Loucy (cell line): ENCODE data around the gene TRAPPC12.

Experiments
- H2AFZ ChIP-seq: fragments of 200-600 bp; sonication (generic); 2 replicates; pipeline ENCODE4 v1.6.0; 2016; ENCODE audit warnings: antibody characterized with exemption, mild to moderate bottlenecking, low read length, moderate library complexity
- H3F3A ChIP-seq: fragments of 200-600 bp; 2 replicates; pipeline ENCODE4 v1.6.0; 2016; ENCODE audit warnings: antibody characterized with exemption, low read depth, mild to moderate bottlenecking
- H3K27me3 ChIP-seq: fragments of 200-600 bp; sonication (generic); 2 replicates; pipeline ENCODE4 v1.6.1; 2014; ENCODE audit warnings: low read length, mild to moderate bottlenecking; ENCODE audit not compliant: insufficient read depth, poor library complexity, severe bottlenecking
- H3K36me3 ChIP-seq: fragments of 200-600 bp; sonication (generic); 2 replicates; pipeline ENCODE4 v1.6.1; 2016; ENCODE audit warnings: low read length; ENCODE audit not compliant: insufficient read depth
- H3K4me1 ChIP-seq: fragments of 200-600 bp; sonication (generic); 2 replicates; pipeline ENCODE4 v1.5.1; 2014; ENCODE audit warnings: low read length, mild to moderate bottlenecking; ENCODE audit not compliant: insufficient read depth, poor library complexity, severe bottlenecking
- H3K4me2 ChIP-seq: fragments of 200-600 bp; sonication (generic); 2 replicates; pipeline ENCODE4 v1.6.0; 2014; ENCODE audit warnings: antibody characterized with exemption, low read length, low read depth, mild to moderate bottlenecking; ENCODE audit not compliant: poor library complexity, severe bottlenecking
- H3K4me3 ChIP-seq: fragments of 200-600 bp; sonication (generic); 2 replicates; pipeline ENCODE4 v1.5.1; 2014; ENCODE audit warnings: low read length, mild to moderate bottlenecking, mixed read lengths; ENCODE audit not compliant: poor library complexity, severe bottlenecking
- H3K79me2 ChIP-seq: fragments of 200-600 bp; sonication (generic); 2 replicates; pipeline ENCODE4 v1.6.1; 2014; ENCODE audit warnings: low read length; ENCODE audit not compliant: insufficient read depth
- H3K9ac ChIP-seq: fragments of 200-600 bp; sonication (generic); 2 replicates; pipeline ENCODE4 v1.6.0; 2014; ENCODE audit warnings: mild to moderate bottlenecking, low read depth, low read length, moderate library complexity; ENCODE audit not compliant: poor library complexity, severe bottlenecking
- H3K9me2 ChIP-seq: fragments of 200-600 bp; sonication (generic); replicated peaks from 2 replicates; pipeline ENCODE4 v1.6.1; 2016; ENCODE audit warnings: low read depth, low read length, mixed read lengths
- H3K9me3 ChIP-seq: fragments of 200-600 bp; sonication (generic); 2 replicates; pipeline ENCODE4 v1.6.1; 2014; ENCODE audit warnings: mild to moderate bottlenecking, antibody characterized with exemption, low read length, low read depth; ENCODE audit not compliant: insufficient read depth
- H4K20me1 ChIP-seq: fragments of 200-600 bp; sonication (generic); 2 replicates; pipeline ENCODE4 v1.6.0; 2014; ENCODE audit warnings: antibody characterized with exemption, low read length, mild to moderate bottlenecking; ENCODE audit not compliant: insufficient read depth, poor library complexity, severe bottlenecking
- EZH2phosphoT487 ChIP-seq: fragments of 200-600 bp; IDR thresholded peaks from 2 replicates; pipeline ENCODE4 v1.6.1; 2018; ENCODE audit warnings: antibody characterized with exemption, mild to moderate bottlenecking, moderate library complexity, borderline replicate concordance
- TF ChIP-seq, protein P1 (sequence below): fragments of 200-600 bp; sonication (generic); conservative IDR thresholded peaks from 2 replicates; pipeline ENCODE4 v1.5.1; 2014; ENCODE audit warnings: mild to moderate bottlenecking, antibody characterized with exemption, low read length

Gene TRAPPC12

GRCh38 chr2:3476321-3476984 lies 97.0 kb downstream of the TRAPPC12 start:
- Histone ChIP-seq H3F3A (no peaks in the 10 kb centered on the region), H3K27me3 (no peaks in the 10 kb centered on the region), H3K4me1 (no peaks in the 10 kb centered on the region), H3K4me2 (no peak overlapping the region), H3K79me2 (no peaks in the 10 kb centered on the region), H2AFZ (no peak overlapping the region), H3K9me3 (no peaks in the 10 kb centered on the region), H3K9me2 (no peaks in the 10 kb centered on the region), H4K20me1 (no peaks in the 10 kb centered on the region), H3K4me3 (no peak overlapping the region), H3K9ac (no peak overlapping the region), H3K36me3 (peaks cover 13% of the 10 kb centered on the region; the same call in 1 of the 2 replicates)
- no peak for TF ChIP-seq EZH2phosphoT487
- TF ChIP-seq, protein P1, sequence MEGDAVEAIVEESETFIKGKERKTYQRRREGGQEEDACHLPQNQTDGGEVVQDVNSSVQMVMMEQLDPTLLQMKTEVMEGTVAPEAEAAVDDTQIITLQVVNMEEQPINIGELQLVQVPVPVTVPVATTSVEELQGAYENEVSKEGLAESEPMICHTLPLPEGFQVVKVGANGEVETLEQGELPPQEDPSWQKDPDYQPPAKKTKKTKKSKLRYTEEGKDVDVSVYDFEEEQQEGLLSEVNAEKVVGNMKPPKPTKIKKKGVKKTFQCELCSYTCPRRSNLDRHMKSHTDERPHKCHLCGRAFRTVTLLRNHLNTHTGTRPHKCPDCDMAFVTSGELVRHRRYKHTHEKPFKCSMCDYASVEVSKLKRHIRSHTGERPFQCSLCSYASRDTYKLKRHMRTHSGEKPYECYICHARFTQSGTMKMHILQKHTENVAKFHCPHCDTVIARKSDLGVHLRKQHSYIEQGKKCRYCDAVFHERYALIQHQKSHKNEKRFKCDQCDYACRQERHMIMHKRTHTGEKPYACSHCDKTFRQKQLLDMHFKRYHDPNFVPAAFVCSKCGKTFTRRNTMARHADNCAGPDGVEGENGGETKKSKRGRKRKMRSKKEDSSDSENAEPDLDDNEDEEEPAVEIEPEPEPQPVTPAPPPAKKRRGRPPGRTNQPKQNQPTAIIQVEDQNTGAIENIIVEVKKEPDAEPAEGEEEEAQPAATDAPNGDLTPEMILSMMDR: no peak

DNA sequence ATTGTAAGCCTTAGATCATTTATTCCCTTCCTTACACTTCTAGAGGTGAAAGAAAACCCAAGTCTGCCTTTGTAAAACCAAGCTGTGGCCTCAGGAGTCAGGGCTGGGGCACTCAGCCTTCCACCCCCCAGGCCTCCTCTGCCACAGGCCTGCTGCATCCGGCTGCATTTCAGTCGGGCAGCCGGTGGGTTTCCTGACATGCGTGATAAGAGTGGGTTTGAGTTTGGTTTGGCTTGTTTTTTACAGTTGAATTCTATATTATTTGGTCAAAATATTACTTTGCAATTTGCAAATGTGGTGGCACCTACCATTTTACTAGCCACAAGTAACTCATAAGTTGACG lies 97.5 kb downstream of the TRAPPC12 start:
- Histone ChIP-seq H2AFZ (no peak overlapping the region), H4K20me1 (no peaks in the 10 kb centered on the region), H3K79me2 (no peaks in the 10 kb centered on the region), H3K36me3 (peaks cover 13% of the 10 kb centered on the region; the same call in 1 of the 2 replicates), H3K4me3 (no peak overlapping the region), H3K4me2 (no peak overlapping the region), H3F3A (no peaks in the 10 kb centered on the region), H3K9me2 (no peaks in the 10 kb centered on the region), H3K9me3 (no peaks in the 10 kb centered on the region), H3K9ac (no peak overlapping the region), H3K4me1 (no peaks in the 10 kb centered on the region), H3K27me3 (no peaks in the 10 kb centered on the region)
- TF ChIP-seq EZH2phosphoT487: no peak

DNA sequence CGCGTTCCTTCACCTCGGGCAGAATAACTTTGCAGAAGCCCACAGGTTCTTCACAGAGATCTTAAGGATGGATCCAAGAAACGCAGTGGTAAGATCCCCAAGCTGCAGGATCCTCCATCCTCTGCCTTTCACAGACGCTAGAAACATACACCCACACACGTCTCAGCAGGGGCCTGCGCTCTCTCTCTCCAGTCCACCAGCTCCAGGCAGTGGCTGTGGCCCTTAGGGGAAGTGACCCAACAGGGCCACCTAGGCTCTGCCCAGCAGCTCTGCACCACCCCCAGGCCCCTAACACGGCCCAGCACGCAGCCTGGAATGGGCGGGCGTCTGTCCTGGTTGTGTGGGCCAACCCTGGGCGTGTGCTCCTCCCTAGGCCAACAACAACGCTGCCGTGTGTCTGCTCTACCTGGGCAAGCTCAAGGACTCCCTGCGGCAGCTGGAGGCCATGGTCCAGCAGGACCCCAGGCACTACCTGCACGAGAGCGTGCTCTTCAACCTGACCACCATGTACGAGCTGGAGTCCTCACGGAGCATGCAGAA lies 99.4 kb downstream of the TRAPPC12 start:
- no peaks in the 10 kb centered on the region for H3K27me3 ChIP-seq
- H3K4me1 ChIP-seq: no peaks in the 10 kb centered on the region
- H3K36me3 ChIP-seq: peaks cover 13% of the 10 kb centered on the region; the same call in 1 of the 2 replicates
- H4K20me1 ChIP-seq: no peaks in the 10 kb centered on the region
- H3K9me3 ChIP-seq: no peaks in the 10 kb centered on the region
- no peak overlapping the region for H3K4me3 ChIP-seq
- no peak overlapping the region for H3K4me2 ChIP-seq
- no peaks in the 10 kb centered on the region for H3K9me2 ChIP-seq
- no peak overlapping the region for H2AFZ ChIP-seq
- TF ChIP-seq, protein P1: no peak
- no peak for TF ChIP-seq EZH2phosphoT487
- no peaks in the 10 kb centered on the region for H3F3A ChIP-seq
- H3K79me2 ChIP-seq: no peaks in the 10 kb centered on the region
- H3K9ac ChIP-seq: no peak overlapping the region
